K562 (cell line): Measurements from ENCODE around the gene VTI1B. TPM values are rescaled to one million over a fixed set of nuclear protein-coding genes. Genes with fewer than 3 reads are reported as not detected.

Experiments
- CCNT2 ChIP-seq: IDR thresholded peaks from 2 replicates; pipeline ENCODE4 v1.6.1; 2011; ENCODE audit warnings: borderline replicate concordance, low read depth, mild to moderate bottlenecking, moderate library complexity, mixed read lengths, low read length; ENCODE audit not compliant: insufficient read length; ENCODE audit errors: extremely low read depth
- CREB1 ChIP-seq, 2 experiments: sonication (generic) in 1 of 2; formaldehyde crosslinking in 1 of 2; IDR thresholded peaks; 2 replicates each; pipeline versions ENCODE4 v1.6.1 to v1.8.0; 2012 to 2022; ENCODE audit warnings: inconsistent platforms in 1 of 2, mild to moderate bottlenecking in 1 of 2, missing genetic modification reagents in 1 of 2, moderate library complexity in 1 of 2
- HMGN3 ChIP-seq: IDR thresholded peaks from 2 replicates; pipeline ENCODE4 v1.6.1; 2011; ENCODE audit warnings: borderline replicate concordance, low read depth, mild to moderate bottlenecking, mixed read lengths, low read length; ENCODE audit not compliant: insufficient read length; ENCODE audit errors: extremely low read depth
- IRF9 ChIP-seq: fragments of 450-650 bp; IDR thresholded peaks from 2 replicates; pipeline ENCODE4 v1.6.1; 2016; ENCODE audit warnings: missing biosample characterization, missing genetic modification characterization
- KHSRP ChIP-seq: fragments of 450-650 bp; IDR thresholded peaks from 2 replicates; pipeline ENCODE4 v1.6.1; 2017
- PHTF2 ChIP-seq: fragments of 250-450 bp; sonication (Bioruptor Pico); IDR thresholded peaks from 2 replicates; pipeline ENCODE4 v1.5.0; 2021; ENCODE audit warnings: mild to moderate bottlenecking
- POU5F1 ChIP-seq: fragments of 150-350 bp; IDR thresholded peaks from 2 replicates; pipeline ENCODE4 v1.6.1; 2014; ENCODE audit warnings: borderline replicate concordance, low read length, low read depth, mild to moderate bottlenecking; ENCODE audit not compliant: partially characterized antibody
- RAD51 ChIP-seq: fragments of 450-650 bp; IDR thresholded peaks from 2 replicates; pipeline ENCODE4 v1.7.1; 2016; ENCODE audit warnings: low read depth, mild to moderate bottlenecking, borderline replicate concordance
- REST ChIP-seq, 2 experiments: fragments of 450-650 bp; formaldehyde crosslinking in 1 of 2; IDR thresholded peaks; 2 replicates each; pipeline versions ENCODE4 v1.4.0 to v1.6.1; 2014 to 2020; ENCODE audit warnings: mild to moderate bottlenecking in 2 of 2, borderline replicate concordance in 1 of 2, low read depth in 1 of 2
- SIX5 ChIP-seq, 2 experiments: IDR thresholded peaks; 2 replicates each; pipeline ENCODE4 v1.6.1; 2011; ENCODE audit warnings: low read length in 2 of 2, borderline replicate concordance in 1 of 2, low read depth in 1 of 2, mild to moderate bottlenecking in 1 of 2, moderate library complexity in 1 of 2; ENCODE audit not compliant: insufficient read depth in 1 of 2
- SMAD1 ChIP-seq: fragments of 150-350 bp; IDR thresholded peaks from 2 replicates; pipeline ENCODE4 v1.6.1; 2014; ENCODE audit warnings: low read length, low read depth; ENCODE audit not compliant: partially characterized antibody
- SRSF3 ChIP-seq: fragments of 200-400 bp; formaldehyde crosslinking; IDR thresholded peaks from 2 replicates; pipeline ENCODE4 v1.6.1; 2016; ENCODE audit warnings: mild to moderate bottlenecking, low read length, moderate library complexity; ENCODE audit not compliant: insufficient read depth
- TCF3 ChIP-seq: sonication (generic); formaldehyde crosslinking; IDR thresholded peaks from 2 replicates; pipeline ENCODE4 v1.4.0; 2020; ENCODE audit warnings: mild to moderate bottlenecking, missing genetic modification reagents
- ZBTB1 ChIP-seq: sonication (generic); formaldehyde crosslinking; IDR thresholded peaks from 2 replicates; pipeline ENCODE4 v1.8.1; 2023; ENCODE audit warnings: missing genetic modification reagents, low read depth, mild to moderate bottlenecking, borderline replicate concordance
- ZBTB12 ChIP-seq: fragments of 250-450 bp; sonication (Bioruptor Pico); IDR thresholded peaks from 2 replicates; pipeline ENCODE4 v1.4.0; 2020
- ZNF75A ChIP-seq: fragments of 450-650 bp; formaldehyde crosslinking; IDR thresholded peaks from 2 replicates; pipeline ENCODE4 v1.4.0; 2020; ENCODE audit warnings: mild to moderate bottlenecking
- polyA plus RNA-seq, 8 experiments: library from polyadenylated mRNA; depleted of rRNA in 4 of 8; stranded (reverse) in 5 of 8; unstranded in 3 of 8; fragments of >200 nt; fragmentation: Nextera tagmentation in 2 of 8; fragmentation: Illumina TruSeq in 1 of 8; extraction: Ambion mirVana in 2 of 8; extraction: Trizol in 1 of 8; gene quantifications; 2 replicates each; pipeline versions ENCODE4 v1.2.1 to v1.2.3, GENCODE V29; 2011 to 2014; ENCODE audit warnings: inconsistent platforms in 1 of 8, missing spikeins in 1 of 8
- total RNA-seq, 7 experiments: library from RNA; depleted of rRNA in 6 of 7; stranded (reverse); fragments of >200 nt in 6 of 7; fragmentation: Illumina TruSeq in 2 of 7; extraction: Trizol in 2 of 7; gene quantifications; 2 replicates each; pipeline versions ENCODE4 v1.2.1 to v1.2.3, GENCODE V29; 2011 to 2021; ENCODE audit warnings: low replicate concordance in 1 of 7

Gene VTI1B
- total and polyA plus RNA-seq, 9 of the 15 experiments (the other 6 are each of a cell fraction or from before 2014, with no cell fraction given) = 7.8 to 69.8 (median 50.1) TPM

GRCh38 chr14:67619446-67620216 is 54.8 kb downstream of the VTI1B start, which contains the start of gene ARG2 (continued):
- TF ChIP-seq CREB1 (IDR thresholded peaks at IDR 0.05) (peak; percentile 94), CREB1 (CRISPR knock-in tag; IDR thresholded peaks at IDR 0.05) (peak; percentile 96), ZBTB1 (CRISPR knock-in tag) (no peak), PHTF2 (CRISPR knock-in tag) (no peak), TCF3 (CRISPR knock-in tag) (no peak), SIX5 (IDR thresholded peaks at IDR 0.05; ENCODE audit: borderline replicate concordance in 1 of 2, insufficient read depth in 1 of 2, low read depth in 1 of 2, low read length in 2 of 2) (no peak), CCNT2 (peak; percentile 84), REST (IDR thresholded peaks at IDR 0.05; ENCODE audit: borderline replicate concordance) (peak; percentile 61), REST (CRISPR knock-in tag; IDR thresholded peaks at IDR 0.05; ENCODE audit: low read depth) (no peak), POU5F1 (no peak), SRSF3 (no peak), HMGN3 (peak; percentile 49), ZNF75A (no peak), IRF9 (tag) (no peak), ZBTB12 (CRISPR knock-in tag) (peak; percentile 79), SMAD1 (no peak), KHSRP (peak; percentile 92), RAD51 (no peak)
